ENCODE results near the gene BET1. TPM values are rescaled to one million over a fixed set of nuclear protein-coding genes. Genes with fewer than 3 reads are reported as not detected.

Gene BET1
- total and polyA plus RNA-seq, 2 of the 8 experiments (the other 6 are each of a cell fraction or from before 2014, with no cell fraction given), result 20.6 to 31.7 TPM

DNA sequence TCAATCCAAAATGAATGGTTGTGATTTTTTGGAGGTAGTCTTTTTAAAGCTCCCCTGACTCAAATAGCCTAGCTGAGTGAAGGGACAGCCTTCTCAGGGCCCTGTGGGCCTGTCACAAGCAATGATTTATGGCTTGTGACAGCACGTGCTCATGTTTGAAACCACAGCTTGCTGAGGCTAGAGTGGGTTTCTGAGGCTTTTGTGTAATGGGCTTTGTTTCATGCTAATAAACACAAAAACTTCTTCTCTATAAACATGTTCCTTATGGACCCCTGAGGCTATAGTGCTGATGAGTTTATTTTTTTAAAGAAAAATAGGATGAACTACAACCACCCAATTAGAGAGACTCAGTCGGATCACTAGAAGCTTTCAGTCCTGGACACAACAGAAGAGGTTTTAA, 36.1 kb upstream of the BET1 start:
- Histone ChIP-seq H3K9me3 (ENCODE audit: insufficient read depth in 2 of 2, low read depth in 1 of 2, low read length in 1 of 2) (no peaks in the 10 kb centered on the region), H2BK120ac (replicated peaks; ENCODE audit: low read depth, low read length) (no peak overlapping the region), H3K27me3 (replicated peaks in 1 of 4; ENCODE audit: control insufficient read depth in 3 of 4, extremely low read depth in 1 of 4, insufficient read depth in 3 of 4, low read length in 3 of 4) (peaks cover 0 to 1% (median 0%) of the 10 kb centered on the region in 4 experiments; a peak in 1 of 7 replicates), H4K5ac (ENCODE audit: insufficient read length, low read depth, low read length) (no peak overlapping the region), H3K4ac (replicated peaks; ENCODE audit: insufficient read length, low read depth, low read length) (no peak overlapping the region), H3K4me2 (ENCODE audit: insufficient read depth in 1 of 2, low read depth in 2 of 2, low read length in 2 of 2) (no peak overlapping the region), H3K23me2 (ENCODE audit: low read depth, low read length) (no peaks in the 10 kb centered on the region), H3K18ac (ENCODE audit: extremely low read depth, low read length) (no peak overlapping the region), H4K20me1 (replicated peaks in 1 of 2; ENCODE audit: control insufficient read depth in 1 of 2, insufficient read depth in 2 of 2, low read length in 2 of 2) (no peaks in the 10 kb centered on the region), H2BK12ac (ENCODE audit: low read depth, low read length) (no peak overlapping the region), H2BK20ac (ENCODE audit: low read length) (no peak overlapping the region), H3K56ac (replicated peaks; ENCODE audit: insufficient read length, low read depth, low read length) (no peak overlapping the region), H4K91ac (replicated peaks; ENCODE audit: insufficient read length, low read length) (no peak overlapping the region), H3K23ac (ENCODE audit: insufficient read length) (no peak overlapping the region), H3K36me3 (ENCODE audit: control insufficient read depth in 2 of 4, insufficient read depth in 4 of 4, low read length in 3 of 4) (no peaks in the 10 kb centered on the region), H3K79me1 (ENCODE audit: low read depth, low read length) (no peaks in the 10 kb centered on the region), H2AK5ac (ENCODE audit: low read depth, low read length) (no peak overlapping the region), H3K4me3 (ENCODE audit: extremely low read depth in 1 of 4, insufficient read depth in 2 of 4, low read depth in 3 of 4, low read length in 4 of 4) (no peak overlapping the region), H2BK5ac (ENCODE audit: low read depth, low read length) (no peak overlapping the region), H4K8ac (ENCODE audit: extremely low read depth, insufficient read depth, low read length) (no peak overlapping the region), H2BK15ac (ENCODE audit: low read length) (no peak overlapping the region), H3K9ac (replicated peaks in 1 of 4; ENCODE audit: extremely low read depth in 1 of 4, low read depth in 3 of 4, low read length in 3 of 4) (no peak overlapping the region), H3K79me2 (ENCODE audit: control insufficient read depth in 1 of 2, insufficient read depth in 2 of 2, low read length in 2 of 2) (no peaks in the 10 kb centered on the region), H2AFZ (ENCODE audit: low read length) (no peak overlapping the region), H3K14ac (ENCODE audit: insufficient read length) (no peak overlapping the region), H3K4me1 (replicated peaks in 1 of 4; ENCODE audit: control insufficient read depth in 3 of 4, insufficient read depth in 4 of 4, low read length in 3 of 4) (no peaks in the 10 kb centered on the region), H3K27ac (ENCODE audit: low read depth, low read length) (no peak overlapping the region)
- FAIRE-seq (no peak), DNase-seq (ENCODE audit: low read depth in 1 of 2, low spot score in 2 of 2) (no peak)
- 78% methylated on average over 2 of the region's 2 CpGs; no CpG with 5 or more reads in 1 of the 2 experiments for WGBS, 2 experiments (ENCODE audit: extremely low coverage in 1 of 2, insufficient coverage in 1 of 2, insufficient read length in 1 of 2, insufficient replicate concordance in 2 of 2, low coverage in 1 of 2, low lambda C conversion rate in 2 of 2, missing lambda C conversion rate in 1 of 2)
- CTCF ChIA-PET (ENCODE audit: partially characterized antibody), result interaction anchor here (0.7 to 2.4 kb wide), 2 partner anchors 47 to 173 kb away, joined by 3 to 9 read pairs; no protein-coding TSS in a partner anchor
- POLR2A ChIA-PET (ENCODE audit: partially characterized antibody), result interaction anchor here (0.6 kb wide), 1 partner anchor 439 kb away, joined by 3 read pairs; no protein-coding TSS in a partner anchor
- TF ChIP-seq SP2 (IDR thresholded peaks at IDR 0.05; ENCODE audit: low read length) (no peak), CTBP2 (IDR thresholded peaks at IDR 0.05; ENCODE audit: borderline replicate concordance, insufficient read depth, insufficient read length, low read length) (no peak), BCL11A (IDR thresholded peaks at IDR 0.05; ENCODE audit: low read depth in 2 of 2, low read length in 2 of 2) (no peak), POU5F1 (IDR thresholded peaks at IDR 0.05; ENCODE audit: low read depth, low read length) (no peak), TAF1 (IDR thresholded peaks at IDR 0.05; ENCODE audit: low read depth, low read length) (no peak), RXRA (IDR thresholded peaks at IDR 0.05; ENCODE audit: insufficient read depth, low read depth, low read length) (no peak), RBBP5 (IDR thresholded peaks at IDR 0.05; ENCODE audit: borderline replicate concordance, low read depth, low read length) (no peak), SIRT6 (IDR thresholded peaks at IDR 0.05; ENCODE audit: low read length) (no peak), SIX5 (IDR thresholded peaks at IDR 0.05; ENCODE audit: low read depth, low read length) (no peak), HDAC6 (IDR thresholded peaks at IDR 0.05; ENCODE audit: low read depth, low read length) (no peak), EGR1 (IDR thresholded peaks at IDR 0.05; ENCODE audit: borderline replicate concordance, low read depth, low read length) (no peak), CBX5 (IDR thresholded peaks at IDR 0.05; ENCODE audit: low read depth, low read length) (no peak), RNF2 (IDR thresholded peaks at IDR 0.05; ENCODE audit: borderline replicate concordance, low read depth, low read length, missing control alignments, poor library complexity, severe bottlenecking) (no peak), TAF7 (optimal IDR thresholded peaks at IDR 0.05; ENCODE audit: borderline replicate concordance, low read depth, low read length) (no peak), NRF1 (IDR thresholded peaks at IDR 0.05; ENCODE audit: low read depth, low read length) (no peak)
